Neuronal stem cell (in vitro differentiated cells): ENCODE results near the gene SPINDOC. TPM values are rescaled to one million over a fixed set of nuclear protein-coding genes. Genes with fewer than 3 reads are reported as not detected.

ENCODE experiments used
- DNase-seq: peaks from one replicate; pipeline ENCODE4 v3.0.0-alpha.2; 2013; ENCODE audit warnings: low spot score
- H2AFZ ChIP-seq: one replicate; pipeline ENCODE4 v1.6.1; 2013; ENCODE audit warnings: mild to moderate bottlenecking, low read length, inconsistent platforms
- H2AK5ac ChIP-seq: 2 replicates; pipeline ENCODE4 v1.6.1; 2013; ENCODE audit warnings: low read depth, mild to moderate bottlenecking, inconsistent platforms, low read length, moderate library complexity, mixed read lengths
- H2BK120ac ChIP-seq: 2 replicates; pipeline ENCODE4 v1.6.1; 2013; ENCODE audit warnings: low read depth, mild to moderate bottlenecking, inconsistent platforms, low read length, moderate library complexity, mixed read lengths
- H2BK12ac ChIP-seq: one replicate; pipeline ENCODE4 v1.6.1; 2013; ENCODE audit warnings: low read length, inconsistent platforms
- H2BK15ac ChIP-seq: 2 replicates; pipeline ENCODE4 v1.6.1; 2013; ENCODE audit warnings: mild to moderate bottlenecking, low read length, inconsistent platforms, mixed read lengths
- H2BK5ac ChIP-seq: one replicate; pipeline ENCODE4 v1.6.1; 2013; ENCODE audit warnings: inconsistent platforms, mild to moderate bottlenecking, low read length, moderate library complexity
- H3K14ac ChIP-seq: one replicate; pipeline ENCODE4 v1.6.1; 2013; ENCODE audit warnings: low read length, inconsistent platforms
- H3K18ac ChIP-seq: 2 replicates; pipeline ENCODE4 v1.6.1; 2013; ENCODE audit warnings: low read length, inconsistent platforms
- H3K23ac ChIP-seq: 2 replicates; pipeline ENCODE4 v1.6.1; 2013; ENCODE audit warnings: low read depth, mild to moderate bottlenecking, mixed read lengths, low read length, inconsistent platforms; ENCODE audit not compliant: poor library complexity
- H3K27ac ChIP-seq: replicated peaks from 3 replicates; pipeline ENCODE4 v1.5.1; 2013; ENCODE audit warnings: low read length, inconsistent platforms
- H3K27me3 ChIP-seq, 3 experiments: 2 replicates each; pipeline ENCODE4 v1.6.1; 2013; ENCODE audit warnings: low read length in 3 of 3, mild to moderate bottlenecking in 2 of 3, inconsistent platforms in 1 of 3, low read depth in 1 of 3, mixed read lengths in 1 of 3, moderate library complexity in 1 of 3; ENCODE audit not compliant: control insufficient read depth in 3 of 3, insufficient read depth in 3 of 3
- H3K36me3 ChIP-seq, 2 donors: replicated peaks in 1 of 2; 2 replicates each; pipeline ENCODE4 v1.6.1; 2013; ENCODE audit warnings: low read length in 2 of 2; ENCODE audit not compliant: control insufficient read depth in 2 of 2, insufficient read depth in 2 of 2
- H3K4ac ChIP-seq: 2 replicates; pipeline ENCODE4 v1.6.1; 2013; ENCODE audit warnings: inconsistent platforms, mild to moderate bottlenecking, low read length, moderate library complexity
- H3K4me1 ChIP-seq, 2 donors: 1 replicate in 1 of 2; 2 replicates in 1 of 2; pipeline ENCODE4 v1.6.1; 2013; ENCODE audit warnings: low read length in 2 of 2, low read depth in 1 of 2; ENCODE audit not compliant: control insufficient read depth in 2 of 2, insufficient read depth in 1 of 2
- H3K4me2 ChIP-seq: one replicate; pipeline ENCODE4 v1.6.1; 2013; ENCODE audit warnings: mild to moderate bottlenecking, low read length, inconsistent platforms; ENCODE audit not compliant: insufficient read depth, poor library complexity, severe bottlenecking
- H3K4me3 ChIP-seq, 2 donors: 2 replicates each; pipeline ENCODE4 v1.5.1; 2013; ENCODE audit warnings: low read length in 2 of 2, mild to moderate bottlenecking in 2 of 2, inconsistent platforms in 1 of 2, moderate library complexity in 1 of 2
- H3K79me1 ChIP-seq: one replicate; pipeline ENCODE4 v1.6.1; 2013; ENCODE audit warnings: low read depth, mild to moderate bottlenecking, inconsistent platforms, low read length, moderate library complexity
- H3K9ac ChIP-seq: one replicate; pipeline ENCODE4 v1.6.1; 2013; ENCODE audit warnings: mild to moderate bottlenecking, low read depth, low read length, inconsistent platforms; ENCODE audit not compliant: poor library complexity
- H3K9me3 ChIP-seq, 2 donors: replicated peaks in 1 of 2; 2 replicates each; pipeline versions ENCODE3 to v1.6.1; 2013; ENCODE audit warnings: low read length in 2 of 2, mild to moderate bottlenecking in 2 of 2, inconsistent platforms in 1 of 2, low read depth in 1 of 2, mixed read lengths in 1 of 2, moderate library complexity in 1 of 2; ENCODE audit not compliant: control insufficient read depth in 2 of 2, insufficient read depth in 1 of 2
- H4K8ac ChIP-seq: one replicate; pipeline ENCODE4 v1.6.1; 2013; ENCODE audit warnings: low read depth, mild to moderate bottlenecking, inconsistent platforms, low read length, moderate library complexity
- H4K91ac ChIP-seq: one replicate; pipeline ENCODE4 v1.6.1; 2013; ENCODE audit warnings: low read length, low read depth, mild to moderate bottlenecking, inconsistent platforms; ENCODE audit not compliant: poor library complexity
- WGBS, 2 donors: extraction: QIAGEN DNeasy Blood & Tissue Kit; methylation state at CpG; one replicate each; pipeline ENCODE4 v1.1.7; 2013; ENCODE audit warnings: missing lambda C conversion rate in 2 of 2, mixed read lengths in 1 of 2; ENCODE audit not compliant: insufficient read length in 2 of 2, insufficient replicate concordance in 1 of 2; ENCODE audit errors: extremely low coverage in 2 of 2; 5-methylcytosine and 5-hydroxymethylcytosine counted together
- polyA plus RNA-seq, 2 experiments: library from polyadenylated mRNA; stranded (reverse); fragments of 200-250 nt; gene quantifications; one replicate each; pipeline ENCODE4 v1.2.3, GENCODE V29; 2013

SPINDOC gene
- 75.8 TPM for polyA plus RNA-seq (2013, experiment 1 of 2)
- polyA plus RNA-seq (2013, experiment 2 of 2): 74.3 TPM

- peak within 1 kb of the TSS; percentile 91 for H3K27ac ChIP-seq
- no CpG with 5 or more reads among the region's 65 CpGs for WGBS, 2 donors
- H2BK15ac ChIP-seq: peak within 1 kb of the TSS; percentile 68
- H3K36me3 ChIP-seq: peaks cover 20 to 36% of the 10 kb centered on the region in 2 donors
- H3K79me1 ChIP-seq: peaks cover 20% of the 10 kb centered on the region
- H3K18ac ChIP-seq: peak within 1 kb of the TSS; percentile 100
- peak within 1 kb of the TSS; percentile 53 for H4K8ac ChIP-seq
- H4K91ac ChIP-seq: peak within 1 kb of the TSS; percentile 41
- no peaks in the 10 kb centered on the region for H3K27me3 ChIP-seq
- peak; percentile 77 for DNase-seq
- peak within 1 kb of the TSS; percentile 95 for H3K14ac ChIP-seq
- H3K4me2 ChIP-seq: peak within 1 kb of the TSS; percentile 80
- peak within 1 kb of the TSS; percentile 95 for H3K4ac ChIP-seq
- peak within 1 kb of the TSS; percentile 100 for H3K9ac ChIP-seq
- peak within 1 kb of the TSS; percentile 88 for H2AK5ac ChIP-seq
- peak within 1 kb of the TSS; percentile 97 for H2AFZ ChIP-seq
- H2BK5ac ChIP-seq: peak within 1 kb of the TSS; percentile 98
- peak within 1 kb of the TSS; percentile 98 to 100 for H3K4me3 ChIP-seq
- no peak within 1 kb of the TSS for H2BK120ac ChIP-seq
- no peak within 1 kb of the TSS for H2BK12ac ChIP-seq
- H3K9me3 ChIP-seq: no peaks in the 10 kb centered on the region
- peak within 1 kb of the TSS; percentile 96 for H3K23ac ChIP-seq
- peaks cover 10 to 17% of the 10 kb centered on the region in 2 donors for H3K4me1 ChIP-seq
Measured at GRCh38 chr11:63813035-63813562, at the start of gene SPINDOC. SPINDOC (plus strand) TSS chr11:63813456; CDS start chr11:63813687, 231 bp downstream.

- Histone ChIP-seq H3K23ac (peak overlapping the region; percentile 95), H3K4me3 (peak overlapping the region in 1 of 2 donors; percentile 89), H3K4me2 (peak overlapping the region; percentile 95), H2AFZ (no peak overlapping the region), H4K8ac (peak overlapping the region; percentile 100), H2BK120ac (peak overlapping the region; percentile 61), H3K27me3 (no peaks in the 10 kb centered on the region), H2BK5ac (peak overlapping the region; percentile 76), H3K9ac (peak overlapping the region; percentile 99), H3K18ac (peak overlapping the region; percentile 99), H3K27ac (peak overlapping the region; percentile 93), H2BK12ac (peak overlapping the region; percentile 69), H3K79me1 (peaks cover 6% of the 10 kb centered on the region), H2BK15ac (peak overlapping the region; percentile 94), H3K4ac (peak overlapping the region; percentile 85), H4K91ac (no peak overlapping the region), H3K36me3 (peaks cover 8 to 70% of the 10 kb centered on the region in 2 donors), H3K4me1 (peaks cover 29 to 40% of the 10 kb centered on the region in 2 donors), H3K14ac (peak overlapping the region; percentile 99), H2AK5ac (peak overlapping the region; percentile 97), H3K9me3 (no peaks in the 10 kb centered on the region)
- peak; percentile 76 for DNase-seq
- no CpG with 5 or more reads among the region's 82 CpGs for WGBS, 2 donors
Measured at GRCh38 chr11:63763496-63764339, 49.5 kb upstream of the SPINDOC start.

- Histone ChIP-seq H3K4ac (no peak overlapping the region), H2BK12ac (peak overlapping the region; percentile 82), H2AFZ (no peak overlapping the region), H3K4me2 (peak overlapping the region; percentile 95), H3K18ac (peak overlapping the region; percentile 91), H2BK120ac (peak overlapping the region; percentile 70), H3K4me3 (peak overlapping the region in 1 of 2 donors; percentile 26), H3K9me3 (no peaks in the 10 kb centered on the region), H3K27ac (peak overlapping the region; percentile 93), H2AK5ac (peak overlapping the region; percentile 97), H3K23ac (peak overlapping the region; percentile 95), H3K36me3 (peaks cover 8 to 64% of the 10 kb centered on the region in 2 donors), H4K91ac (no peak overlapping the region), H3K4me1 (peaks cover 29 to 40% of the 10 kb centered on the region in 2 donors), H3K27me3 (no peaks in the 10 kb centered on the region), H4K8ac (no peak overlapping the region), H2BK15ac (peak overlapping the region; percentile 46), H3K79me1 (peaks cover 6% of the 10 kb centered on the region), H3K9ac (peak overlapping the region; percentile 60), H2BK5ac (peak overlapping the region; percentile 77), H3K14ac (no peak overlapping the region)
- no peak for DNase-seq
- no CpG with 5 or more reads among the region's 23 CpGs for WGBS, 2 donors
Measured at GRCh38 chr11:63764340-63764678, 48.9 kb upstream of the SPINDOC start.
